IPS DF 6.9 (cell line): ENCODE results near the gene MAST2.
"Not testable (repeated sequence)": the region's sequence is repeated elsewhere in the genome, so short reads cannot be mapped to it uniquely, and the experiment has no call there.

Experiments used
- DNase-seq: peaks from one replicate; pipeline ENCODE4 v3.0.0-alpha.2; 2013; ENCODE audit warnings: low read depth, low spot score
- H3K27ac ChIP-seq: one replicate; pipeline ENCODE4 v1.5.1; 2013; ENCODE audit warnings: low read length, control low read depth
- H3K27me3 ChIP-seq: 2 replicates; pipeline ENCODE4 v1.6.1; 2013; ENCODE audit warnings: mild to moderate bottlenecking, low read length; ENCODE audit not compliant: control insufficient read depth, insufficient read depth
- H3K36me3 ChIP-seq: 2 replicates; pipeline ENCODE4 v1.6.1; 2013; ENCODE audit warnings: low read length; ENCODE audit not compliant: control insufficient read depth, insufficient read depth
- H3K4me1 ChIP-seq: 2 replicates; pipeline ENCODE4 v1.6.1; 2013; ENCODE audit warnings: low read length; ENCODE audit not compliant: control insufficient read depth, insufficient read depth
- H3K4me3 ChIP-seq: 2 replicates; pipeline ENCODE4 v1.5.1; 2013; ENCODE audit warnings: mild to moderate bottlenecking, low read length
- H3K9me3 ChIP-seq: 2 replicates; pipeline ENCODE4 v1.6.1; 2013; ENCODE audit warnings: low read length, inconsistent platforms; ENCODE audit not compliant: control insufficient read depth, insufficient read depth
- WGBS: extraction: QIAGEN DNeasy Blood & Tissue Kit; methylation state at CpG from one replicate; pipeline ENCODE4 v1.1.7; 2013; ENCODE audit warnings: mixed read lengths, missing lambda C conversion rate; ENCODE audit not compliant: insufficient read length, insufficient coverage; 5-methylcytosine and 5-hydroxymethylcytosine counted together

The MAST2 gene

GRCh38 chr1:45789601-45790000 is 13.8 kb upstream of the MAST2 start:
- Histone ChIP-seq H3K36me3 (no peaks in the 10 kb centered on the region), H3K4me3 (no peak overlapping the region), H3K4me1 (no peaks in the 10 kb centered on the region), H3K27ac (no peak overlapping the region), H3K9me3 (no peaks in the 10 kb centered on the region), H3K27me3 (no peaks in the 10 kb centered on the region)
- no CpG with 5 or more reads among the region's 2 CpGs for WGBS
- no peak for DNase-seq

- Histone ChIP-seq H3K4me1 (no peaks in the 10 kb centered on the region), H3K9me3 (no peaks in the 10 kb centered on the region), H3K27me3 (no peaks in the 10 kb centered on the region), H3K4me3 (no peak overlapping the region), H3K27ac (no peak overlapping the region), H3K36me3 (no peaks in the 10 kb centered on the region)
- no CpG with 5 or more reads among the region's 4 CpGs for WGBS
- no peak for DNase-seq
Measured at GRCh38 chr1:45792744-45793143, 10.7 kb upstream of the MAST2 start.

GRCh38 chr1:45793942-45794604 is 9.3 kb upstream of the MAST2 start:
- no peak for DNase-seq
- Histone ChIP-seq H3K9me3 (no peaks in the 10 kb centered on the region), H3K4me1 (no peaks in the 10 kb centered on the region), H3K4me3 (no peak overlapping the region), H3K27me3 (no peaks in the 10 kb centered on the region), H3K27ac (no peak overlapping the region), H3K36me3 (no peaks in the 10 kb centered on the region)
- no CpG with 5 or more reads among the region's 7 CpGs for WGBS

GRCh38 chr1:45796381-45796780 is 7.0 kb upstream of the MAST2 start:
- no peak for DNase-seq
- H3K4me1 ChIP-seq: no peaks in the 10 kb centered on the region
- no peak overlapping the region for H3K27ac ChIP-seq
- WGBS: no CpG with 5 or more reads among the region's 2 CpGs
- H3K4me3 ChIP-seq: no peak overlapping the region
- no peaks in the 10 kb centered on the region for H3K27me3 ChIP-seq
- H3K9me3 ChIP-seq: no peaks in the 10 kb centered on the region
- no peaks in the 10 kb centered on the region for H3K36me3 ChIP-seq

GRCh38 chr1:45796946-45797345 is 6.5 kb upstream of the MAST2 start:
- Histone ChIP-seq H3K4me1 (no peaks in the 10 kb centered on the region), H3K36me3 (no peaks in the 10 kb centered on the region), H3K4me3 (no peak overlapping the region), H3K9me3 (no peaks in the 10 kb centered on the region), H3K27ac (no peak overlapping the region), H3K27me3 (no peaks in the 10 kb centered on the region)
- DNase-seq: no peak
- WGBS: no CpG with 5 or more reads among the region's 9 CpGs

GRCh38 chr1:45800899-45801298 is 2.5 kb upstream of the MAST2 start:
- no peak overlapping the region for H3K4me3 ChIP-seq
- DNase-seq: no peak
- H3K27ac ChIP-seq: no peak overlapping the region
- WGBS: no CpG with 5 or more reads among the region's 4 CpGs
- H3K4me1 ChIP-seq: peaks cover 4% of the 10 kb centered on the region; the same call in 1 of the 2 replicates
- no peaks in the 10 kb centered on the region for H3K9me3 ChIP-seq
- H3K27me3 ChIP-seq: no peaks in the 10 kb centered on the region
- no peaks in the 10 kb centered on the region for H3K36me3 ChIP-seq

GRCh38 chr1:45802343-45803298 is 791 bp upstream of the MAST2 start:
- H3K27me3 ChIP-seq: no peaks in the 10 kb centered on the region
- no CpG with 5 or more reads among the region's 11 CpGs for WGBS
- H3K9me3 ChIP-seq: no peaks in the 10 kb centered on the region
- H3K27ac ChIP-seq: no peak overlapping the region
- DNase-seq: peak; percentile 27
- H3K4me3 ChIP-seq: peak overlapping the region; percentile 79; the same call in 1 of the 2 replicates
- peaks cover 4% of the 10 kb centered on the region; the same call in 1 of the 2 replicates for H3K4me1 ChIP-seq
- H3K36me3 ChIP-seq: no peaks in the 10 kb centered on the region

- WGBS: no CpG with 5 or more reads among the region's 60 CpGs
- H3K4me3 ChIP-seq: peak overlapping the region; percentile 79; the same call in 1 of the 2 replicates
- DNase-seq: peak; percentile 35
- H3K4me1 ChIP-seq, H3K27ac ChIP-seq, H3K27me3 ChIP-seq, H3K9me3 ChIP-seq, H3K36me3 ChIP-seq: not testable (repeated sequence)
Measured at GRCh38 chr1:45803781-45804668, 613 bp downstream of the MAST2 start.

GRCh38 chr1:45804669-45804969 is 1.2 kb downstream of the MAST2 start:
- H3K27me3 ChIP-seq: no peaks in the 10 kb centered on the region
- no CpG with 5 or more reads among the region's 2 CpGs for WGBS
- DNase-seq: no peak
- peak overlapping the region; percentile 75; the same call in 1 of the 2 replicates for H3K4me3 ChIP-seq
- H3K9me3 ChIP-seq: no peaks in the 10 kb centered on the region
- no peaks in the 10 kb centered on the region for H3K36me3 ChIP-seq
- no peak overlapping the region for H3K27ac ChIP-seq
- peaks cover 4% of the 10 kb centered on the region; the same call in 1 of the 2 replicates for H3K4me1 ChIP-seq

GRCh38 chr1:45806129-45806528 is 2.7 kb downstream of the MAST2 start:
- H3K27me3 ChIP-seq: no peaks in the 10 kb centered on the region
- H3K4me1 ChIP-seq: peaks cover 4% of the 10 kb centered on the region; the same call in 1 of the 2 replicates
- H3K4me3 ChIP-seq: no peak overlapping the region
- no peaks in the 10 kb centered on the region for H3K36me3 ChIP-seq
- no peak overlapping the region for H3K27ac ChIP-seq
- no CpG with 5 or more reads among the region's 4 CpGs for WGBS
- DNase-seq: no peak
- H3K9me3 ChIP-seq: no peaks in the 10 kb centered on the region
